NCI-H345 treated with DMSO at 0.1 percent for 48 hours (cell line): ENCODE results near the gene GSG1L2.

Experiments used
- DNase-seq: peaks from one replicate; lab custom pipeline; 2025; ENCODE audit not compliant: unreplicated experiment; lab: John Stamatoyannopoulos, UW

GSG1L2 gene

GRCh38 chr17:9825641-9826150 is 3.8 kb upstream of the GSG1L2 start, which contains the start of gene GLP2R:
Gene GLP2R (plus strand): TSS chr17:9825924. CDS start chr17:9826064, 140 bp downstream.
- no peak for DNase-seq

DNA sequence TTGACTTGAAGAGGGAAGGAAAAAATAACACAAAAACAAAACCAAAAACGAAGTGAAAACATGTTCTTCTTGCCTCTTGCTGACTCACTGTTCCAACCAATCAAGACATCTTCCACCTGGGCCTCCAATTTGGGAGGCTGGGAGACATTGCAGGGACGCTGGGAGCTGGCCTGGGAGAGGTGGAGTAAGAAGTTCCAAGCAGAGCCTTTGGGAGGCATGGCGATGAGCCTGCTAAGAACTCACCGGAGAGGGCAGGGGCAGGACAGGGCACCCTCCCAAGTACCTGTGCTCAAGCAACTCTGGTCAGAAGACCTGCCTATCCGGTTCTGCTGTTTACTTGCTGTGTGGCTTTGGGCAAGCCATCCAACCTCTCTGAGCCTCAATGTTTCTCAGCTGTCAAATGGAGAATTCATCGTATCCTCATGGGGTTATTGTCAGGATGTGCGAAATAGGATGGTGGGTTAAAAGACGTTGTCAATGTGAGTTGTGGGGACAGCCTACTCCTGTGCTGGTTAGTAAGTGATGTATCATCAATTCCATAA is 3.0 kb upstream of the GSG1L2 start:
- DNase-seq: no peak

DNA sequence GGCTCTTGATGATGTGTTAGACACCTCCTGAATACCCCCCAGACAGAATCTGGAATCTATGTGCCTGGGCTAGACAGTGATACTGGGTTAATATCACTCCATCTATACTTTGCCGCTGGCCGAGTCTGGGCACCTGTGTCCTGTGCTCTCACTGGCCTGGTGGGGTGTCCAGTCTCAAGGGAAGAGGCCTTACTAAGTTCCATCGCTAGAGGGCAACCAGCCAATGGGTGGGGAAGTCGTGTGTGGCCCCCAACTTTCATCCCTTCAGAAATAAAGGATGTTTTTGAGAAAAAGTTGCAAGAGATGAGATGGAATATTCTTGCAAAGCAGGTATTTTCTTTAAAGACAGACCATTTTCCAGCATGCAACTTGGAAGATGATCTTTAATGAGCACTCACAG is 2.2 kb upstream of the GSG1L2 start:
- no peak for DNase-seq

DNA sequence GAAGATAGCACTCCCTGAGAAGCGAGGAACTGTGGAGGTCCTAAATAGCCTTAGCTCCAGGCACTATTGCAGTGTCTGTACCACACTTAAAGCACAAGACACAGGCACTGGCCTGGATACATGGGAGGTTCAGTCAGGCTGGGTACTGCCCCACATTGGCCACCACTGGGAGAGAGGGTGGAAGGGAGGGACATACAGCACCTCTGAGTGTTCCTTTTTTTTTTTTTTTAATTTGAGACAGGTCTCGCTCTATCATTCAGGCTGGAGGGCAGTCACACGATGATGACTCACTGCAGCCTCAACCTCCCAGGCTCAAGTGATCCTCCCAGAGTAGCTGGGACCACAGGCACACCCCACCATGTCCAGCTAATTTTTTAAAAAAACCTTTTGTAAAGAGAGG is 1.4 kb downstream of the GSG1L2 start:
- no peak for DNase-seq

GRCh38 chr17:9818760-9819159 is 3.1 kb downstream of the GSG1L2 start:
- DNase-seq: no peak

DNA sequence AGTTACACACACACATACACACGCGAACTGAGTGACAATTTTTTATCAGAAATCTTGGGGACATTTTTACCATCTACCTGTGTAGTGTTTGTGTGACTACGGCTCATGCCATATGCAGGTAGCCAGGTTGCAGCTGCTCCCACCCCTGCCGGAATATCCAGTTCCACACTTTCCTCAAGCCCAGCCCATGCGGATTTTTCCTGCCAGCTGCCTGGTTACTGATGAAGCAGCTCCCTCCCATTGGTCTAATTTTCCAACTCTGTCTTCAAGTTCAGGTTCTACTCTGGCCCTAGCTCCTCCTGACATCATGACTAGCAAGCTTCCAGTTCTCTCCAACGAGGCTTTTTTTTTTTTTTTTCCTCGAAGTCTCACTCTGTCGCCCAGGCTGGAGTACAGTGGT is 4.8 kb downstream of the GSG1L2 start:
- no peak for DNase-seq

DNA sequence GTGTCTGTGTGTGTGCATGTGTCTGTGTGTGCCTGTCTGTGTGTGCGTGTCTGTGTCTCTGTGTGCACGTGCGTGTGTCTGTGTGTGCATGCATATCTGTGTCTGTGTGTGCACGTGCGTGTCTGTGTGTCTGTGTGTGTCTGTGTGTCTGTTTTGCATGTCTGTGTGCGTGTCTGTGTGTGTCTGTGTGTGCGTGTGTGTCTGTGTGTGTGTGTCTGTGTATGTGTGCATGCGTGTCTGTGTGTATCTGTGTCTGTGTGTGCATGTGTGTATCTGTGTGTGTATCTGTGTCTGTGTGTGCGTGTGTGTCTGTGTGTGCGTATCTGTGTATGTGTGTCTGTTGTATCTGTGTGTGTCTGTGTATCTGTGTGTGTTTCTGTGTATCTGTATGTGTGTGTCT is 5.4 kb downstream of the GSG1L2 start:
- DNase-seq: no peak

DNA sequence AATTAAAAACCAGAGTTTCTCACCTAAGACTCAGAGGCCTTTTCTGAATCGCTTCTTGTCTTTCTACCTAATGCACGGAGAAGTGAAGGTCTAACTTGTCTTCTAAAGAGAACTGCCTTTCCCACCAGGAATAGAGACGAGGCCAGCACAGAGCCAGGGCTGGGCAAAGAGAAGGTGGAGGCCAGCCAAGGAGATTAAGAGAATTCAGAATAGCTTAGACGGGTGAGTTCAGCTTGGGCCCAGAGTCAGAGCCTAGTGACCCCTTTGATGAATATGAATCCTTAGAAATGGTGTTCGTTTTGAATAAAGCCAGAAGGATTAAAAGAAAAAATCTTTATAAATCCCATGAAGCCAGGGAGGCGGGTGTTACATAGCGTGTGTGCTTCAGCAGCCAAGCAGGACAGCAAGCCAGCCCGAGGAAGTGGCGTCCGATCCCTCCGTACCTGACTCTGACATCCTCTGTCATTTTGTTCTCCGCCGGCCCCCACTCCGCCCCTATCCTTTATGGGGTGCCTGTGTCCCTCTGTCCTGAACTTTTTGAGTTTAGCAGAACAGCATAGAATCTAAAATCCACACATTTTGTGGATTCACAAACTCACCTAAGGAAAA is 7.4 kb downstream of the GSG1L2 start:
- no peak for DNase-seq

DNA sequence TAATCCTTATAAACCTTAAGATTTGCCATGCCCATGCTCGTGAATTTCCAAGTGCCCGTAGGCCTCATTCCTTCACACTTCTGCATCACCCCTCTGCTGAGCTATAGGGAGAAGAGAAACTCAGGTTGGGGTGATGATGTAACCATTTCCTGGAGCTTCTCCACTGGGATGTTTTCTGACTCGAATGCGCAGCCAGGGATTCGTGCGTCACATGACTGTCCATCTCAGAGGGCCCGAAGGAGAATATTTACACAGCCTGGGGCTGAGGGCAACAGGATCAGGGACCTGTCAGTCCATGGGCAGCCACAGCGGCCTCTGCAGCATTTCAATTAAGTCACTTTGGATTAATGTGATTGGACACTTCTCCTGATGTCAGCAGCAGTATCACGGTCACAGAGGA is 8.7 kb downstream of the GSG1L2 start:
- no peak for DNase-seq

GRCh38 chr17:9811537-9811936 is 10.3 kb downstream of the GSG1L2 start:
- DNase-seq: no peak

- DNase-seq: no peak
These were observed 10.8 kb downstream of the GSG1L2 start for GRCh38 chr17:9811086-9811485.

- DNase-seq: no peak
These were observed 11.6 kb downstream of the GSG1L2 start for GRCh38 chr17:9810100-9810949.

DNA sequence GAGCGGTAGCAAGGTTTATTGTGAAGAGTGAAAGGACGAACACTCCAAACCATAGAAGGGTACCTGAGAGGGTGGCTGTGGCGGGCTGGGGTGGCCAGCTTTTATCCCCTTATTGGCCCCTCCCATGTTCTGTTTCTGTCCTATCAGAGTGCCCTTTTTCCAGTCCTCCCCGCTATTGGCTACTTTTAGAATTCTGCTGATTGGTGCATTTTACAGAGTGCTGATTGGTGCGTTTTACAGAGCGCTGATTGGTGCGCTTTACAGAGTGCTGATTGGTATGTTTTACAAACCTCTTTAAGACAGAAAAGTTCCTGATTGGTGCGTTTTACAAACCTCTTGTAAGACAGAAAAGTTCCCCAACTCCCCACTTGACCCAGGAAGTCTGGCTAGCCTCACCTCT is 12.5 kb downstream of the GSG1L2 start:
- no peak for DNase-seq

- DNase-seq: no peak
These were observed 15.2 kb downstream of the GSG1L2 start for GRCh38 chr17:9806699-9807098.

GRCh38 chr17:9805769-9806168 is 16.1 kb downstream of the GSG1L2 start:
- DNase-seq: no peak

DNA sequence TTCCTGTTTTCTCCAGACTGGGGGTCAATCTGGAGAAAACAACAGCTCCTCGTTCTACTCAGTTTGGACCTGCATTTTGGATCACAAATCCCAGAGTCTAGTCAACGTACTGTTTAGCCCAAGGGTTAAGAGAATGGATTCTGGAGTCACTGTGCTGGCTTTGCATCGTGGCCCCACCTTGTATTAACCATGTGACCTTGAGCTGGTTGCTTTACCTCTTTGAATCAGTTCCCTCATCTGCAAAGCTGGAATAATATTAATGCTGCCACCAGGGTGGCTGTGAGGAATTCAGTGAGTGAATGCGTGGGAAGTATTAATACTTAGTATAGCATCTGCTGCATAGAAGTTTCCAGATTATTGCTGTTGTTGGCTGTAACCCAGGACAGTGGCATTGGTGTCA is 19.2 kb downstream of the GSG1L2 start:
- DNase-seq: no peak

DNA sequence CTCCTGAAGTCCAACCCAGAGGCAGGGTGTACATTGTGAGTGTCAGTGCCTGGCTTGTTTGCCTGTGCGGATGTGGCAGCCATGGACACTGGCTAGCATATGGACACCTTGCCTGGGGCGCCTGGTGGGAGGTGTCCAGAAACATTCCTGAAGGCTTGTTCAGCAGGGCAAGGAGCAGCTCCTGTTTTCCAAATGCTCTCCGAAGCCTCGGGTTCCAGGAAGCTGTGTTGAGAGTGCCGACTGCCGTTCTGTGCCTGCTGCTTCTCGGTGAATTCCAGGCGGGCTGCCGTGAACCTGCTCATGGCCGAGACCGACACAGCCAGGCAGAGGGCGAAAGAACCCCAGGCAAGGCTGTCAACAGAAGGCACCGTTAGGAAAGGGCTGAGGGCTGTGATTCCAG is 19.6 kb downstream of the GSG1L2 start:
- no peak for DNase-seq

DNA sequence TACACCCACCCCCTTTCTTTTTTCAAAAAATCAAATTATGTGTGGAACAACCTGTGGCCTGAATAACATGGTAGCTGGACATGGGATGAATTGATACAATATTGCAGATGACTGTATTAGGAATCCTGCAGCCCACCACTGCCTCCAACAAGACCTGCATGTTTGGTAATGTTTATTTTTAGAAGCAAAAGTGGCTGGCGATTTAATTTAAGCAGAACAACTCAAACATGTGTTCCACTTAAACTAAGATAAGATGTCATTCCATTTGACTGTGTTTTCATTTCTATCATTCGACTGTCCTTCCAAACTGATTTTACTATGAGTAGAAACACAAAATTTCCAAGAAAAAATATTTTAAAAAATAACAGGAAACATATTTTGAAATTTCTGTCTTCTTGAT is 20.4 kb downstream of the GSG1L2 start:
- DNase-seq: no peak

DNA sequence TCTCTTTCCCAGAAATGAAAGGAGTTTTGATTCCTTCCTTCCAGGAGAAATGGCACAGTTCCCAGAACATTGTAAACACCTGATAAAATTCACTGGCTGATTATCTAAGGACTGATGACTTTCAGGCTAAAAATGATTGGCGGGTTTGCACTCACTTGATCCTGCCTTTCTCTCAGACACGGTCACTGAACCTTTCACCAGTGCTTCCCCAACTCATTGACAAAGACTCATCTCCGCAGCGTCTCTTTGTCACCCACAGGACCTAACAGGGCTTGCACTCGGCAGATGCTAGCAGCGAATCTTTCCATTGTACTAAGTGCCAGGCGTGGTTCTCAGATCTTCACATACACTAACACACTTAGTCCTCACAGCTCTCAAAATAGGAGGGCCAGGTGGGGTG is 23.2 kb downstream of the GSG1L2 start:
- DNase-seq: no peak

GRCh38 chr17:9798008-9798407 is 23.9 kb downstream of the GSG1L2 start:
- no peak for DNase-seq

GRCh38 chr17:9792181-9792840 is 29.6 kb downstream of the GSG1L2 start:
- no peak for DNase-seq
